RWPE1 (cell line): Measurements from ENCODE around the gene PLCB1.
"Not testable (repeated sequence)": the region's sequence is repeated elsewhere in the genome, so short reads cannot be mapped to it uniquely, and the experiment has no call there.

ENCODE experiments used
- CTCF ChIA-PET: fragments of 350-600 bp; sonication (Branson Sonifier 250); formaldehyde crosslinking; extraction: SDS; loops from one replicate; lab custom pipeline; 2021; lab: Yijun Ruan, JAX
- POLR2A ChIA-PET: fragments of 400-600 bp; formaldehyde crosslinking; extraction: SDS; loops from one replicate; lab custom pipeline; 2020; ENCODE audit warnings: antibody characterized with exemption; ENCODE audit not compliant: low non-redundant PET; lab: Yijun Ruan, JAX
- DNase-seq: peaks from one replicate; pipeline ENCODE4 v3.0.0; 2012; ENCODE audit warnings: low spot score
- H3K27ac ChIP-seq: fragments of 450-650 bp; 2 replicates; pipeline ENCODE4 v1.5.1; 2017
- CTCF ChIP-seq: fragments of 450-650 bp; conservative IDR thresholded peaks from 2 replicates; pipeline ENCODE4 v1.5.1; 2017; ENCODE audit warnings: low read depth, mild to moderate bottlenecking

The PLCB1 gene

DNA sequence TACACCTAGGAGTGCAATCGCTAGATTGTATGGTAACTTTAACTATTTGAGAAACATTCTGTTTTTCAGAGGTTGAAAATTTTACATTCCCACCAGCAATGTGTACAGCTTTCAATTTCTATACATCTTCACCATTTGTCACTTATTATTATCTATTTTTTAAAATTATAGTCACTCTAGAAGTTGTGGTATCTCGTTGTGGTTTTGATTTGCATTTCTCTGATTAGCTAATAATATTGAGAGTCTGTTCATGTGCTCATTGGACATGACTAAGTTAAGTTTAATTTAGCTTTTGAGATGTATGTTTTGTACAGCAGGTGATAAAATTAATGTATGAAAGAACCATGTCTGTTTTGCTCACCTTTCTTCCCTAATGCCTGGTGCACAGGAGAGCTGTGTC lies 34.8 kb upstream of the PLCB1 start:
- DNase-seq, result no peak
- POLR2A ChIA-PET, result no interaction called here
- no peak overlapping the region for H3K27ac ChIP-seq
- CTCF ChIA-PET, result no interaction called here
- TF ChIP-seq CTCF, result no peak

DNA sequence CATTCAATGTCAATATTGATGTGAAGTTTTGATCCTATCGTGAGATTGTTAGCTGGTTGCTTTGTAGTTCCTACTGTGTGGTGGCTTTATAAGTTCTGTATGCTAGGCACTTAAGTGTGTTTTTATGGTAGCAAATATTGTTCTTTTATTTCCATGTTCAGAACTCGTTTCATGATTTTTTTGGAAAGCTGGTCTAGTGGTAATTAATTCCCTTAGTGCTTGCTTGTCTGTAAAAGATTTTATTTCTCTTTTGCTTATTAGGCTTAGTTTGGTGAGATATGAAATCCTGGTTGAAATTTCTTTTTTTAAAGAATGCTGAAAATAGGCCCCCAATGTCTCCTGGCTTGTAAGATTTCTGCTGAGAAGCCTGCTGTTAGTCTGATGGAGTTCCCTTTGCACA lies 27.8 kb upstream of the PLCB1 start:
- TF ChIP-seq CTCF, result no peak
- POLR2A ChIA-PET, result no interaction called here
- DNase-seq, result no peak
- H3K27ac ChIP-seq, result no peak overlapping the region
- CTCF ChIA-PET, result no interaction called here

- CTCF ChIA-PET, POLR2A ChIA-PET, DNase-seq: not testable (repeated sequence)
- peak overlapping the region; percentile 71 for H3K27ac ChIP-seq
These were observed 17.5 kb upstream of the PLCB1 start for GRCh38 chr20:8114612-8115011.

DNA sequence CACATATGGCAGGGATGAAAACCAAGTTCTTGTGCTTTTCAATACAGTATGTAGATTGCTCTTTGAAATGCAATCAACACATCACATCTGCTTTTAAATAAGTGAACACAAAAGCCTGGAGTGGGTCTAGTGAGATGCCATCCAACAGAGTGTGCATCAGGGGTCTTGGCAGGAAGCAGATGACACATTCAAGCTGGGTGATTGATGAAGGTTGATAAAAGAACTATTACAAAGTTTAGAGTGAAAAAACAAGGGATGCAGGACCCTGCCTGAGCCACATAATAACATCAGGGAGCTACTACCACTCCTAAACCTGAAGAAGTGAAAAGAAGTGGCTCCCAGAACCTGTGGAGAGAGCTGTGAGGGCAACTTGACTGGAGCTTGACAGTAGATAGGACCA lies 16.6 kb upstream of the PLCB1 start:
- no peak for TF ChIP-seq CTCF
- POLR2A ChIA-PET, result no interaction called here
- CTCF ChIA-PET, result no interaction called here
- no peak for DNase-seq
- no peak overlapping the region for H3K27ac ChIP-seq

- ChIA-PET POLR2A (no interaction called here), CTCF (no interaction called here)
- no peak for TF ChIP-seq CTCF
- DNase-seq, result no peak
- H3K27ac ChIP-seq, result no peak overlapping the region
These were observed 15.8 kb upstream of the PLCB1 start for GRCh38 chr20:8116067-8116811.

DNA sequence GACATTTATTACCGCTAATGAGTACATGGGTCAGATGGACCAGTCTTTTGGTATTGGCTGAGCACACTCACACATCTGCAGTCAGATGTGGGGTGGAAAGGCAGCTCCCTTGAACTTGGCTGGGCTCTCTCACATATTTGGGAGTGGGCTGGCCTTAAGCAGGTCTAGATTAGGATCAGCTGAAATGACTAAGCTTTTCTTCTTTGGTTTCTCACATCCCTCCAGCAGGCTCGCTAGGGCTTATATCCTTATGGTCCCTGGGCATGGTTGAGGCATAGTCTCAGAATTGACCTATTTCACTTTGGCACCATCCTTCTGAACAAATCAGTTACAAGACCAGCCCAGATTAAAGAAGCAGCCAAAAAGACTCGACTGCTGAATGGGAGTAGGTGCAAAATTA lies 14.4 kb upstream of the PLCB1 start:
- CTCF ChIA-PET, result no interaction called here
- POLR2A ChIA-PET, result no interaction called here
- no peak for TF ChIP-seq CTCF
- H3K27ac ChIP-seq, result no peak overlapping the region
- no peak for DNase-seq

- DNase-seq, result no peak
- CTCF ChIA-PET, result interaction anchor here (0.6 kb wide), 1 partner anchor 499 kb away, joined by 3 read pairs; no protein-coding TSS in a partner anchor
These were observed 14.0 kb upstream of the PLCB1 start for GRCh38 chr20:8118039-8118438.

More at GRCh38 chr20:8118039-8118438, 14.0 kb upstream of the PLCB1 start:
- TF ChIP-seq CTCF, result no peak
- H3K27ac ChIP-seq, result no peak overlapping the region
- POLR2A ChIA-PET, result no interaction called here
